Astrocyte (in vitro differentiated cells and primary cell): ENCODE results near the gene FOXO6. TPM values are rescaled to one million over a fixed set of nuclear protein-coding genes. Genes with fewer than 3 reads are reported as not detected.

Experiments used
- DNase-seq: peaks from one replicate; pipeline ENCODE4 v3.0.0-alpha.2; 2010; ENCODE audit warnings: low read depth
- FAIRE-seq: peaks from 2 replicates; lab custom pipeline; 2011; peaks lifted over from hg19 to GRCh38; lab: Jason Lieb, UNC
- H2AFZ ChIP-seq: 2 replicates; pipeline ENCODE4 v1.6.0; 2012; ENCODE audit warnings: low read depth, low read length, inconsistent platforms
- H3K27ac ChIP-seq: 2 replicates; pipeline ENCODE4 v1.5.1; 2011; ENCODE audit warnings: low read depth, low read length, inconsistent platforms
- H3K27me3 ChIP-seq: 2 replicates; pipeline ENCODE4 v1.6.0; 2011; ENCODE audit warnings: low read length, inconsistent platforms; ENCODE audit not compliant: insufficient read depth
- H3K36me3 ChIP-seq: 2 replicates; pipeline ENCODE4 v1.5.1; 2011; ENCODE audit warnings: low read length, inconsistent platforms; ENCODE audit not compliant: insufficient read depth
- H3K4me1 ChIP-seq: 2 replicates; pipeline ENCODE4 v1.5.1; 2011; ENCODE audit warnings: low read length, inconsistent platforms; ENCODE audit not compliant: insufficient read depth
- H3K4me2 ChIP-seq: 2 replicates; pipeline ENCODE4 v1.6.0; 2012; ENCODE audit warnings: low read length, inconsistent platforms
- H3K4me3 ChIP-seq: 2 replicates; pipeline ENCODE4 v1.5.1; 2011; ENCODE audit warnings: low read depth, mild to moderate bottlenecking, low read length, inconsistent platforms; ENCODE audit not compliant: insufficient read depth
- H3K79me2 ChIP-seq: 2 replicates; pipeline ENCODE4 v1.6.0; 2012; ENCODE audit warnings: mild to moderate bottlenecking, low read length, inconsistent platforms; ENCODE audit not compliant: insufficient read depth
- H3K9ac ChIP-seq: 2 replicates; pipeline ENCODE4 v1.6.0; 2012; ENCODE audit warnings: mild to moderate bottlenecking, low read length, inconsistent platforms
- H3K9me3 ChIP-seq: 2 replicates; pipeline ENCODE4 v1.5.1; 2012; ENCODE audit warnings: low read depth, mild to moderate bottlenecking, low read length, inconsistent platforms; ENCODE audit not compliant: insufficient read depth
- H4K20me1 ChIP-seq: 2 replicates; pipeline ENCODE4 v1.6.0; 2012; ENCODE audit warnings: low read length, inconsistent platforms; ENCODE audit not compliant: insufficient read depth
- H3K27ac Mint-ChIP-seq: one replicate; pipeline ENCODE4 v1.8.0; 2021; ENCODE audit warnings: mild to moderate bottlenecking, mixed read lengths; ENCODE audit not compliant: unreplicated experiment
- H3K27me3 Mint-ChIP-seq: one replicate; pipeline ENCODE4 v1.8.0; 2021; ENCODE audit warnings: low read depth, mixed read lengths; ENCODE audit not compliant: unreplicated experiment
- H3K36me3 Mint-ChIP-seq: one replicate; pipeline ENCODE4 v1.8.0; 2021; ENCODE audit warnings: low read depth, mixed read lengths; ENCODE audit not compliant: unreplicated experiment
- H3K4me1 Mint-ChIP-seq: one replicate; pipeline ENCODE4 v1.8.0; 2021; ENCODE audit warnings: low read depth, mixed read lengths; ENCODE audit not compliant: unreplicated experiment
- H3K4me3 Mint-ChIP-seq: one replicate; pipeline ENCODE4 v1.8.0; 2021; ENCODE audit warnings: mild to moderate bottlenecking, moderate library complexity, mixed read lengths; ENCODE audit not compliant: unreplicated experiment
- H3K9me3 Mint-ChIP-seq: one replicate; pipeline ENCODE4 v1.8.0; 2021; ENCODE audit warnings: mild to moderate bottlenecking, mixed read lengths; ENCODE audit not compliant: unreplicated experiment
- CTCF ChIP-seq: IDR thresholded peaks from 2 replicates; pipeline ENCODE4 v1.5.1; 2011; ENCODE audit warnings: low read depth, mild to moderate bottlenecking, inconsistent platforms, low read length, moderate library complexity; ENCODE audit not compliant: insufficient read depth
- EZH2 ChIP-seq: IDR thresholded peaks from 2 replicates; pipeline ENCODE4 v1.6.1; 2012; ENCODE audit warnings: mild to moderate bottlenecking, low read length, inconsistent platforms; ENCODE audit not compliant: insufficient read depth
- total RNA-seq: library from RNA; stranded (reverse); gene quantifications from 2 replicates; pipeline ENCODE4 v1.2.1, GENCODE V29; 2021

Gene FOXO6
- total RNA-seq, 1 donor from 2014 or later = 1.2 TPM

GRCh38 chr1:41418857-41419583 is 57.8 kb downstream of the FOXO6 start:
- Histone ChIP-seq H3K4me2 (peak overlapping the region; percentile 14), H3K4me3 (no peak overlapping the region), H3K4me1 (peaks cover 8% of the 10 kb centered on the region), H4K20me1 (no peaks in the 10 kb centered on the region), H3K9ac (peak overlapping the region; percentile 20), H3K9me3 (no peaks in the 10 kb centered on the region), H3K36me3 (no peaks in the 10 kb centered on the region), H2AFZ (peak overlapping the region; percentile 67), H3K27ac (no peak overlapping the region), H3K27me3 (no peaks in the 10 kb centered on the region), H3K79me2 (no peaks in the 10 kb centered on the region)
- H3K4me1 Mint-ChIP-seq = no peaks in the 10 kb centered on the region
- DNase-seq (peak; percentile 83), FAIRE-seq (peak; percentile 59)
- H3K9me3 Mint-ChIP-seq = no peaks in the 10 kb centered on the region
- TF ChIP-seq EZH2 (no peak), CTCF (no peak)
- peaks cover 39% of the 10 kb centered on the region for H3K27me3 Mint-ChIP-seq
- H3K27ac Mint-ChIP-seq = no peak overlapping the region
- H3K36me3 Mint-ChIP-seq = no peaks in the 10 kb centered on the region
- H3K4me3 Mint-ChIP-seq = no peak overlapping the region

GRCh38 chr1:41419584-41420295 is 58.5 kb downstream of the FOXO6 start:
- no peaks in the 10 kb centered on the region for H4K20me1 ChIP-seq
- H3K4me3 Mint-ChIP-seq = no peak overlapping the region
- peaks cover 8% of the 10 kb centered on the region for H3K4me1 ChIP-seq
- H3K9ac ChIP-seq = no peak overlapping the region
- no peak overlapping the region for H2AFZ ChIP-seq
- no peak overlapping the region for H3K27ac ChIP-seq
- no peak for FAIRE-seq
- H3K27me3 Mint-ChIP-seq = peaks cover 37% of the 10 kb centered on the region
- H3K27me3 ChIP-seq = no peaks in the 10 kb centered on the region
- no peak overlapping the region for H3K4me2 ChIP-seq
- no peaks in the 10 kb centered on the region for H3K36me3 Mint-ChIP-seq
- H3K4me1 Mint-ChIP-seq = no peaks in the 10 kb centered on the region
- no peaks in the 10 kb centered on the region for H3K9me3 ChIP-seq
- H3K9me3 Mint-ChIP-seq = no peaks in the 10 kb centered on the region
- no peak for DNase-seq
- no peaks in the 10 kb centered on the region for H3K79me2 ChIP-seq
- no peak overlapping the region for H3K4me3 ChIP-seq
- H3K36me3 ChIP-seq = no peaks in the 10 kb centered on the region
- no peak for TF ChIP-seq CTCF
- no peak for TF ChIP-seq EZH2
- no peak overlapping the region for H3K27ac Mint-ChIP-seq
